ENCODE data around the gene DOCK3. TPM values are rescaled to one million over a fixed set of nuclear protein-coding genes. Genes with fewer than 3 reads are reported as not detected.

DOCK3 gene
- total and polyA plus RNA-seq, 2 donors from 2014 or later = 0.49 to 0.54 TPM

- H3K36me3 ChIP-seq (ENCODE audit: control insufficient read depth in 2 of 3, insufficient read depth in 3 of 3, low read length in 3 of 3) = no peaks in the 10 kb centered on the region
- TF ChIP-seq, protein P1, sequence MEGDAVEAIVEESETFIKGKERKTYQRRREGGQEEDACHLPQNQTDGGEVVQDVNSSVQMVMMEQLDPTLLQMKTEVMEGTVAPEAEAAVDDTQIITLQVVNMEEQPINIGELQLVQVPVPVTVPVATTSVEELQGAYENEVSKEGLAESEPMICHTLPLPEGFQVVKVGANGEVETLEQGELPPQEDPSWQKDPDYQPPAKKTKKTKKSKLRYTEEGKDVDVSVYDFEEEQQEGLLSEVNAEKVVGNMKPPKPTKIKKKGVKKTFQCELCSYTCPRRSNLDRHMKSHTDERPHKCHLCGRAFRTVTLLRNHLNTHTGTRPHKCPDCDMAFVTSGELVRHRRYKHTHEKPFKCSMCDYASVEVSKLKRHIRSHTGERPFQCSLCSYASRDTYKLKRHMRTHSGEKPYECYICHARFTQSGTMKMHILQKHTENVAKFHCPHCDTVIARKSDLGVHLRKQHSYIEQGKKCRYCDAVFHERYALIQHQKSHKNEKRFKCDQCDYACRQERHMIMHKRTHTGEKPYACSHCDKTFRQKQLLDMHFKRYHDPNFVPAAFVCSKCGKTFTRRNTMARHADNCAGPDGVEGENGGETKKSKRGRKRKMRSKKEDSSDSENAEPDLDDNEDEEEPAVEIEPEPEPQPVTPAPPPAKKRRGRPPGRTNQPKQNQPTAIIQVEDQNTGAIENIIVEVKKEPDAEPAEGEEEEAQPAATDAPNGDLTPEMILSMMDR (IDR thresholded peaks at IDR 0.05; ENCODE audit: borderline replicate concordance, extremely low read depth, insufficient read depth) = no peak
- intact Hi-C loops (cut with DNase I) = no loop called here
- no peak for FAIRE-seq
- no peaks in the 10 kb centered on the region for H3K4me1 ChIP-seq (ENCODE audit: control insufficient read depth in 2 of 3, insufficient read depth in 2 of 3, low read depth in 1 of 3, low read length in 3 of 3)
- no peaks in the 10 kb centered on the region for H3K27me3 ChIP-seq (ENCODE audit: control insufficient read depth, insufficient read depth, low read length)
- no peak overlapping the region for H3K9ac ChIP-seq (ENCODE audit: low read length in 3 of 3)
- no peak overlapping the region for H3K27ac ChIP-seq (ENCODE audit: low read depth in 2 of 2, low read length in 2 of 2)
- no peaks in the 10 kb centered on the region for H3K9me3 ChIP-seq (ENCODE audit: control insufficient read depth in 2 of 3, insufficient read depth in 1 of 3, low read length in 3 of 3)
- no peak overlapping the region for H3K4me3 ChIP-seq (ENCODE audit: low read length in 3 of 3)
- no peak for DNase-seq
These were observed 360.9 kb downstream of the DOCK3 start for GRCh38 chr3:51035630-51036029.

DNA sequence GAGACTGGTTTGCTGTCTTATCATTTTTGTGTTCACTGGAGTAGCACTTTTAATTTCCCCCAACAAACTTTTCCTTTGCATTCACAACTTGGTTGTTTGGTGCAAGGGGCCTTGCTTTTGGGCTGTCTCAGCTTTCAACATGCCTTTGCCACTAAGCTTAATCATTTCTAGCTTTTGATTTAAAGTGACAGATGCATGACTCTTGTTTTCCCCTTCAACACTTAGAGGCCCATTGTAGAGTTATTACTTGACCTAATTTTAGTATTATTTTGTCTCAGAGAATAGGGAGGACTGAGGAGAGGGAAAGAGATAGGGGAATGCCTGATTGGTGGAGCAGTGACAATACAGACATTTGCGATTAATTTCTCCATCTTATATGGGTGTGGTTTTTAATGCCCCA lies 370.3 kb downstream of the DOCK3 start:
- Histone ChIP-seq H3K9me3 (ENCODE audit: control insufficient read depth in 2 of 3, insufficient read depth in 1 of 3, low read length in 3 of 3) (no peaks in the 10 kb centered on the region), H3K27me3 (ENCODE audit: control insufficient read depth, insufficient read depth, low read length) (no peaks in the 10 kb centered on the region), H3K4me3 (ENCODE audit: low read length in 3 of 3) (no peak overlapping the region), H3K9ac (ENCODE audit: low read length in 3 of 3) (no peak overlapping the region), H3K27ac (ENCODE audit: low read depth in 2 of 2, low read length in 2 of 2) (no peak overlapping the region), H3K36me3 (ENCODE audit: control insufficient read depth in 2 of 3, insufficient read depth in 3 of 3, low read length in 3 of 3) (no peaks in the 10 kb centered on the region), H3K4me1 (ENCODE audit: control insufficient read depth in 2 of 3, insufficient read depth in 2 of 3, low read depth in 1 of 3, low read length in 3 of 3) (no peaks in the 10 kb centered on the region)
- TF ChIP-seq, protein P1 (IDR thresholded peaks at IDR 0.05; ENCODE audit: borderline replicate concordance, extremely low read depth, insufficient read depth) = no peak
- DNase-seq (no peak), FAIRE-seq (no peak)
- intact Hi-C loops (cut with DNase I) = no loop called here

GRCh38 chr3:51052562-51052961 lies 377.8 kb downstream of the DOCK3 start:
- Histone ChIP-seq H3K27me3 (ENCODE audit: control insufficient read depth, insufficient read depth, low read length) (no peaks in the 10 kb centered on the region), H3K9ac (ENCODE audit: low read length in 3 of 3) (no peak overlapping the region), H3K27ac (ENCODE audit: low read depth in 2 of 2, low read length in 2 of 2) (no peak overlapping the region), H3K36me3 (ENCODE audit: control insufficient read depth in 2 of 3, insufficient read depth in 3 of 3, low read length in 3 of 3) (no peaks in the 10 kb centered on the region), H3K4me1 (ENCODE audit: control insufficient read depth in 2 of 3, insufficient read depth in 2 of 3, low read depth in 1 of 3, low read length in 3 of 3) (no peaks in the 10 kb centered on the region), H3K9me3 (ENCODE audit: control insufficient read depth in 2 of 3, insufficient read depth in 1 of 3, low read length in 3 of 3) (no peaks in the 10 kb centered on the region), H3K4me3 (ENCODE audit: low read length in 3 of 3) (no peak overlapping the region)
- intact Hi-C loops (cut with DNase I) = no loop called here
- DNase-seq = no peak
- FAIRE-seq = no peak
- TF ChIP-seq, protein P1 (IDR thresholded peaks at IDR 0.05; ENCODE audit: borderline replicate concordance, extremely low read depth, insufficient read depth) = no peak

DNA sequence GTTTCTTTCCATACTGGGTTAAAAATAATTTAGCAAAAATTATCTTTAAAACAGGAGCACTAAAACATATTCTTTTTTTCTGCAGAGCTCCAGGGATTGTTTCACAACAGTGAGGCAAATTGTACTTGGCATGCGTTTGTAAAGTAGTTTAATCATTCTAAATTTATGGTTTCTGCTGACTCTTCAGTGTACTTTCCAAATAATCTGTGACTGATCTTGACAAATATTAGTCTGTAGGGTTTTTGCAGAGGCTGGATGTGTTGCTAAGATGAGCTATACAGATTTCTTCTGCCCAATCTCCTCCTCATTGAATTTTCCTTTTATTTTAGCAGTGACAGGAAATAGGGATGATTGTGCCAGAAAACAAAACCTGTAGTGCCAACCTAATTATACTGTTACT lies 382.4 kb downstream of the DOCK3 start:
- intact Hi-C loops (cut with DNase I) = no loop called here
- H3K36me3 ChIP-seq (ENCODE audit: control insufficient read depth in 2 of 3, insufficient read depth in 3 of 3, low read length in 3 of 3) = no peaks in the 10 kb centered on the region
- no peaks in the 10 kb centered on the region for H3K9me3 ChIP-seq (ENCODE audit: control insufficient read depth in 2 of 3, insufficient read depth in 1 of 3, low read length in 3 of 3)
- DNase-seq (no peak), FAIRE-seq (no peak)
- H3K27me3 ChIP-seq (ENCODE audit: control insufficient read depth, insufficient read depth, low read length) = no peaks in the 10 kb centered on the region
- H3K27ac ChIP-seq (ENCODE audit: low read depth in 2 of 2, low read length in 2 of 2) = no peak overlapping the region
- TF ChIP-seq, protein P1 (IDR thresholded peaks at IDR 0.05; ENCODE audit: borderline replicate concordance, extremely low read depth, insufficient read depth) = no peak
- no peak overlapping the region for H3K4me3 ChIP-seq (ENCODE audit: low read length in 3 of 3)
- H3K9ac ChIP-seq (ENCODE audit: low read length in 3 of 3) = no peak overlapping the region
- no peaks in the 10 kb centered on the region for H3K4me1 ChIP-seq (ENCODE audit: control insufficient read depth in 2 of 3, insufficient read depth in 2 of 3, low read depth in 1 of 3, low read length in 3 of 3)

All from kidney (tissue), 14 donors.